Measurements from ENCODE around the gene NSD2. TPM values are rescaled to one million over a fixed set of nuclear protein-coding genes. Genes with fewer than 3 reads are reported as not detected.

Gene NSD2
- total and polyA plus RNA-seq, 9 of the 15 experiments (the other 6 are each of a cell fraction or from before 2014, with no cell fraction given), result 6.4 to 126 (median 58.8) TPM

DNA sequence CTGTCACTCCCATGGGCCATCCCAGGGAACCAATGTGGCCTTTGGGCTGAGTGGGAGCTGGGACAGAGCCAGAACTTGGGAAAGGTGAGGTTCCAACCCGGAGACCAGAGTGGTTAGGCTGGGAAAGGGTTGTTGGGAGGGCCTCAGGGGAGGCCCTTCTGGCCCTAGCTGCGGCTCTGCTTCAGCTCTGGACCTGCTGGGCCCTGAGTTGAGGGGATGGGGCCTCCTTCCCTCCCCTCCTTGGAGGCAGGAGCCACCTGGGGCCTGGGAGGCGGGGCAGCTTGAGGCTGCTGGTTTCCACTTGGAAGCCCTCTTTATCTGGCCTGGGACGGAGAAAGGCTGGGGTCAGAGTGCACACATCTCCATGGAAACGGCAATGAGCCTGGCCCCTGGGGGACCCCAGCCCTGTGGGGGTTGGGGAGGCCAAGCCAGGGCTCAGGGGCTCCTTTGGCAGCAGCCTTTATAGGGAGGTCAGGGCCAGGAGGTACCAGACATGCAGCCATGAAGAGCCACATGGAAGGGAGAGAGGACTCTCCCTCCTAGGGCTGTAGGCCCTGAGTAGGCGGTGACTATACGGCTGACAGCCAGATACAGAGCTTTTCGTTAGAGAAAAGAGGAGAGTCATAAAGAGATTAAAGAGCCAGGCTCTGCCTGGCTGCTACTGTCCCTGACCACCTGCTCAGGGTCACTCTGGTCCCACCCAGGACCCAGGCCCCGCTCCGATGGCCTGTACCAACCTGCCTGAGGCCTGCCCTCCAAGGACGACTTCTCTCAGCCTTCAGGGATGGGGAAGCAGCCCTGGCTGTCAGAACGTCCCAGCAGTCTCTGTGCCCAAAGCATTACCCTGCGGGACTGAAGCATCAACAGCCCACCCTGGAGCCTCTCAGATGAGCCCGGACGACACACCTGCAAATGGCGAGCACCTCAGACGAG is 6.9 kb upstream of the NSD2 start:
- TF ChIP-seq PHF8 (IDR thresholded peaks at IDR 0.05; ENCODE audit: borderline replicate concordance, low read length), result peak; percentile 15; the same call in 1 of the 2 replicates
- TF ChIP-seq TAF7 (tag; IDR thresholded peaks at IDR 0.05), result no peak
- TF ChIP-seq, protein P1, sequence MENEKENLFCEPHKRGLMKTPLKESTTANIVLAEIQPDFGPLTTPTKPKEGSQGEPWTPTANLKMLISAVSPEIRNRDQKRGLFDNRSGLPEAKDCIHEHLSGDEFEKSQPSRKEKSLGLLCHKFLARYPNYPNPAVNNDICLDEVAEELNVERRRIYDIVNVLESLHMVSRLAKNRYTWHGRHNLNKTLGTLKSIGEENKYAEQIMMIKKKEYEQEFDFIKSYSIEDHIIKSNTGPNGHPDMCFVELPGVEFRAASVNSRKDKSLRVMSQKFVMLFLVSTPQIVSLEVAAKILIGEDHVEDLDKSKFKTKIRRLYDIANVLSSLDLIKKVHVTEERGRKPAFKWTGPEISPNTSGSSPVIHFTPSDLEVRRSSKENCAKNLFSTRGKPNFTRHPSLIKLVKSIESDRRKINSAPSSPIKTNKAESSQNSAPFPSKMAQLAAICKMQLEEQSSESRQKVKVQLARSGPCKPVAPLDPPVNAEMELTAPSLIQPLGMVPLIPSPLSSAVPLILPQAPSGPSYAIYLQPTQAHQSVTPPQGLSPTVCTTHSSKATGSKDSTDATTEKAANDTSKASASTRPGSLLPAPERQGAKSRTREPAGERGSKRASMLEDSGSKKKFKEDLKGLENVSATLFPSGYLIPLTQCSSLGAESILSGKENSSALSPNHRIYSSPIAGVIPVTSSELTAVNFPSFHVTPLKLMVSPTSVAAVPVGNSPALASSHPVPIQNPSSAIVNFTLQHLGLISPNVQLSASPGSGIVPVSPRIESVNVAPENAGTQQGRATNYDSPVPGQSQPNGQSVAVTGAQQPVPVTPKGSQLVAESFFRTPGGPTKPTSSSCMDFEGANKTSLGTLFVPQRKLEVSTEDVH (IDR thresholded peaks at IDR 0.05; ENCODE audit: low read depth, partially characterized antibody), result no peak
- peak; percentile 49; the same call in 1 of the 2 replicates for TF ChIP-seq NR2C1 (IDR thresholded peaks at IDR 0.05)
- peak; percentile 73 for TF ChIP-seq NR2C1 (tag; IDR thresholded peaks at IDR 0.05)
- peak; percentile 14; the same call in 1 of the 2 replicates for TF ChIP-seq ZFX (CRISPR knock-in tag; IDR thresholded peaks at IDR 0.05)
- no peak for TF ChIP-seq SRF (CRISPR knock-in tag; IDR thresholded peaks at IDR 0.05)
- no peak for TF ChIP-seq CBX8 (IDR thresholded peaks at IDR 0.05; ENCODE audit: borderline replicate concordance, extremely low read depth, low read depth, low read length, poor library complexity, severe bottlenecking)
- peak in 1 of 2 experiments; percentile 3 for TF ChIP-seq E2F6 (IDR thresholded peaks at IDR 0.05; ENCODE audit: borderline replicate concordance in 1 of 2, extremely low read depth in 1 of 2, insufficient read depth in 1 of 2, insufficient read length in 1 of 2, low read depth in 1 of 2, low read length in 1 of 2, poor library complexity in 1 of 2, severe bottlenecking in 1 of 2)
- peak; percentile 59 for TF ChIP-seq POLR2G (IDR thresholded peaks at IDR 0.05; ENCODE audit: low read depth, low read length)
- TF ChIP-seq PCBP2 (IDR thresholded peaks at IDR 0.05; ENCODE audit: low read depth, low read length, poor library complexity, severe bottlenecking), result no peak
- TF ChIP-seq DMBX1 (CRISPR knock-in tag; IDR thresholded peaks at IDR 0.05; ENCODE audit: borderline replicate concordance), result no peak
- H3K4me2 ChIP-seq (ENCODE audit: insufficient read depth, low read length), result no peak overlapping the region; the same call in 1 of the 2 replicates
- no peak overlapping the region for H3K4me3 ChIP-seq
- H2AFZ ChIP-seq (ENCODE audit: low read depth, low read length), result 0 out of 2 replicates have a peak overlapping the region, but pooled peaks have one; percentile 25
- DNase-seq (ENCODE audit: extremely low read depth in 1 of 4, low spot score in 3 of 4) (peak in 2 of 4 experiments; percentile 47 to 58), ATAC-seq (peak; percentile 44), FAIRE-seq (peak; percentile 44)
- H3K27ac ChIP-seq (ENCODE audit: extremely low read depth, low read depth, low read length), result peak overlapping the region; percentile 29; the same call in 1 of the 3 replicates
- no TSS peak for BruUV-seq (replicated peaks)
- in situ Hi-C loops (cut with MboI) (no loop called here), intact Hi-C loops (cut with micrococcal nuclease) (no loop called here)
- H3K9ac ChIP-seq (ENCODE audit: insufficient read depth in 1 of 2, low read depth in 2 of 2, low read length in 2 of 2), result peak overlapping the region; percentile 20 to 85
- H3K36me3 ChIP-seq (ENCODE audit: control insufficient read depth, insufficient read depth, low read length), result no peaks in the 10 kb centered on the region
- H3K9me1 ChIP-seq (ENCODE audit: control insufficient read depth, insufficient read depth, low read length), result no peaks in the 10 kb centered on the region
- 65% methylated on average over 15 of the region's 17 CpGs for WGBS (ENCODE audit: insufficient coverage, low coverage, missing lambda C conversion rate)
- no peaks in the 10 kb centered on the region for H3K79me2 ChIP-seq (ENCODE audit: control insufficient read depth, insufficient read depth, low read length)
- no peaks in the 10 kb centered on the region for H3K27me3 ChIP-seq (ENCODE audit: control insufficient read depth in 2 of 2, insufficient read depth in 2 of 2, low read length in 2 of 2)
- POLR2A ChIA-PET, result interaction anchor here (0.6 to 1.8 kb wide), 5 partner anchors 9 to 19 kb away, joined by 3 to 5 read pairs (median 4); no protein-coding TSS in a partner anchor
- no peaks in the 10 kb centered on the region for H3K9me3 ChIP-seq (replicated peaks; ENCODE audit: control insufficient read depth, insufficient read depth, low read depth, low read length)
- H3K4me1 ChIP-seq (replicated peaks in 1 of 2; ENCODE audit: control insufficient read depth in 2 of 2, insufficient read depth in 2 of 2, low read length in 2 of 2), result peaks cover 19 to 34% of the 10 kb centered on the region in 2 experiments
- CTCF ChIA-PET (ENCODE audit: low intra/inter-chr PET ratio), result no interaction called here
- H4K20me1 ChIP-seq (replicated peaks; ENCODE audit: control insufficient read depth, insufficient read depth, low read length), result no peaks in the 10 kb centered on the region

All from K562 (cell line).